Measurements from ENCODE around the gene UBE2G2.

DNA sequence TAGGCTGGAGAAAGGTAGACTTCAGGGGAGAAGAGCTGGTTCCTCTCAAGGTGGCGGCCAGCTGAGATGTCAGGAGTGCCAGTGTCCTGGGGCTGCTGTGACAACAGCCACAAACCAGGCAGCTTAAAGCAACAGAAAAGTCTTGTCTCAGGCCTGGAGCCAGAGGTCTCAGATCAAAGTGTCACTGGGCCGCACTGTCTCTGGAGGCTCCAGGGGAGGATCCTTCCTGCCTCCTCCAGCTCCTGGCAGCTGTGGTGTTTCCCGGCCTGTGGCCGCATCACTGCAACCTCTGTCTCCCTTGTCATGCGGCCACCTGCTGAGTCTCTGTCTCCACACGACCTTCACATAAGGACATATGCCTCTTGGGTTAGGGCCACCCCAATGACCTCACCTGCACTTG, 65.8 kb downstream of the UBE2G2 start:
- TF ChIP-seq, protein P1, sequence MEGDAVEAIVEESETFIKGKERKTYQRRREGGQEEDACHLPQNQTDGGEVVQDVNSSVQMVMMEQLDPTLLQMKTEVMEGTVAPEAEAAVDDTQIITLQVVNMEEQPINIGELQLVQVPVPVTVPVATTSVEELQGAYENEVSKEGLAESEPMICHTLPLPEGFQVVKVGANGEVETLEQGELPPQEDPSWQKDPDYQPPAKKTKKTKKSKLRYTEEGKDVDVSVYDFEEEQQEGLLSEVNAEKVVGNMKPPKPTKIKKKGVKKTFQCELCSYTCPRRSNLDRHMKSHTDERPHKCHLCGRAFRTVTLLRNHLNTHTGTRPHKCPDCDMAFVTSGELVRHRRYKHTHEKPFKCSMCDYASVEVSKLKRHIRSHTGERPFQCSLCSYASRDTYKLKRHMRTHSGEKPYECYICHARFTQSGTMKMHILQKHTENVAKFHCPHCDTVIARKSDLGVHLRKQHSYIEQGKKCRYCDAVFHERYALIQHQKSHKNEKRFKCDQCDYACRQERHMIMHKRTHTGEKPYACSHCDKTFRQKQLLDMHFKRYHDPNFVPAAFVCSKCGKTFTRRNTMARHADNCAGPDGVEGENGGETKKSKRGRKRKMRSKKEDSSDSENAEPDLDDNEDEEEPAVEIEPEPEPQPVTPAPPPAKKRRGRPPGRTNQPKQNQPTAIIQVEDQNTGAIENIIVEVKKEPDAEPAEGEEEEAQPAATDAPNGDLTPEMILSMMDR (IDR thresholded peaks at IDR 0.05) = no peak
- TF ChIP-seq POLR2A (IDR thresholded peaks at IDR 0.05) = no peak
